GM12873 (cell line): ENCODE results near the gene AKAP6.

ENCODE experiments used
- TF ChIP-seq, protein P1 (sequence below): IDR thresholded peaks from 2 replicates; pipeline ENCODE4 v1.5.1; 2012; ENCODE audit warnings: low read depth, mild to moderate bottlenecking, moderate library complexity, low read length, control low read depth; ENCODE audit not compliant: insufficient read depth; ENCODE audit errors: missing control alignments

Gene AKAP6

DNA sequence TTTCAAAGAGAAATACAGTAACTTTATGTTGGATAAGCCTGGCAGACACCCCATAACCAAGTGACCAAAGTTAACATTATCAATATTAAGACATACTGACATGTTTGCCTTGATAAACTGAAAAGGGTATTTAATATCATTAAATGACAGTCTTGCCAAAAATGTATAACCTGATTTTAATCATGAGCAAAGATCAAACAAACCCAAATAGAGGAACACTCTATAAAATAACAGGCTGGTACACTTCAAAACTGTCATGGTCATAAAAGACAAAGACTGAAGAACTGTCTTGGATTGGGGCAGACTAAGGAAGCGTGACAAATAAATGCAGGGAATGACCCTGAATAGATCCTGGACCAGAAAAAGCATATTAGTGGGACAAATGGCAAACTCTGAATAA lies 64.0 kb downstream of the AKAP6 start:
- TF ChIP-seq, protein P1, sequence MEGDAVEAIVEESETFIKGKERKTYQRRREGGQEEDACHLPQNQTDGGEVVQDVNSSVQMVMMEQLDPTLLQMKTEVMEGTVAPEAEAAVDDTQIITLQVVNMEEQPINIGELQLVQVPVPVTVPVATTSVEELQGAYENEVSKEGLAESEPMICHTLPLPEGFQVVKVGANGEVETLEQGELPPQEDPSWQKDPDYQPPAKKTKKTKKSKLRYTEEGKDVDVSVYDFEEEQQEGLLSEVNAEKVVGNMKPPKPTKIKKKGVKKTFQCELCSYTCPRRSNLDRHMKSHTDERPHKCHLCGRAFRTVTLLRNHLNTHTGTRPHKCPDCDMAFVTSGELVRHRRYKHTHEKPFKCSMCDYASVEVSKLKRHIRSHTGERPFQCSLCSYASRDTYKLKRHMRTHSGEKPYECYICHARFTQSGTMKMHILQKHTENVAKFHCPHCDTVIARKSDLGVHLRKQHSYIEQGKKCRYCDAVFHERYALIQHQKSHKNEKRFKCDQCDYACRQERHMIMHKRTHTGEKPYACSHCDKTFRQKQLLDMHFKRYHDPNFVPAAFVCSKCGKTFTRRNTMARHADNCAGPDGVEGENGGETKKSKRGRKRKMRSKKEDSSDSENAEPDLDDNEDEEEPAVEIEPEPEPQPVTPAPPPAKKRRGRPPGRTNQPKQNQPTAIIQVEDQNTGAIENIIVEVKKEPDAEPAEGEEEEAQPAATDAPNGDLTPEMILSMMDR: no peak

DNA sequence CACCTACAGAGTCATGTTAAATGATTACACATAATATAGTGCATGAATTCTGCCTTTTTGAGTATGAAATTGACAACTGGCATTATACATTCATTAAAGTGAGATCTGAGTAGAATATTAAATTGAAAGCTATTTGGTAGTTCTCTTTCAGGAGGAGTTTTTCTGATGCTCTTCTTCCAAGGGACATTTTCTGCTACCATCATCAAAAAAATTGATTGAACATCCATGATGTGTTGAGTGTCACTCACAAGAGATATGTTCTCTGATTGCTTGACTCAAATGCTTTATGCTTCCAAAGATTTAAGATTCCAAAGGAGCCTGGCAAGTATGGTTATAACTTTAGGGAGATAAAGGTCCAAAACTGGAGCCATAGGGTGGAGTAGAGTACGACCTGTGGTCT lies 64.9 kb downstream of the AKAP6 start:
- TF ChIP-seq, protein P1: no peak

DNA sequence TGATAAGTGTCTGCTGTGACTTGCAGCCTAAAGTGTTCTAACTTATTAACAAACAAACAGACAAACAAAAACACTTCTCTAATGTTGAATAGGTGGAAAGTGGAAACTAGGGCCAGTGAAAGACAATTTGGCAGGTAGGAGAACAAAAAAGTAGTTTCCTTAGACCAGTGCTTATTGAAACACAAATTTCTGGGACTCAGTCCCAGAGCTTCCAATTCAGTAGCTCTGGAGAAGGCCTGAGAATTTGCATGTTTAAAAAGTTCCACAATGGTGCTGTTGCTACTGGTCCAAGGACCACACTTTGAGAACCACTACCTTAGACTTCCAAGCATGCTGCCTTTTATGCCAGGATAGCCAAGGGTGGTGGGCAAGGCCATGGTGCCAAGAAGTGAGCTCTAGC lies 67.8 kb downstream of the AKAP6 start:
- TF ChIP-seq, protein P1: no peak

DNA sequence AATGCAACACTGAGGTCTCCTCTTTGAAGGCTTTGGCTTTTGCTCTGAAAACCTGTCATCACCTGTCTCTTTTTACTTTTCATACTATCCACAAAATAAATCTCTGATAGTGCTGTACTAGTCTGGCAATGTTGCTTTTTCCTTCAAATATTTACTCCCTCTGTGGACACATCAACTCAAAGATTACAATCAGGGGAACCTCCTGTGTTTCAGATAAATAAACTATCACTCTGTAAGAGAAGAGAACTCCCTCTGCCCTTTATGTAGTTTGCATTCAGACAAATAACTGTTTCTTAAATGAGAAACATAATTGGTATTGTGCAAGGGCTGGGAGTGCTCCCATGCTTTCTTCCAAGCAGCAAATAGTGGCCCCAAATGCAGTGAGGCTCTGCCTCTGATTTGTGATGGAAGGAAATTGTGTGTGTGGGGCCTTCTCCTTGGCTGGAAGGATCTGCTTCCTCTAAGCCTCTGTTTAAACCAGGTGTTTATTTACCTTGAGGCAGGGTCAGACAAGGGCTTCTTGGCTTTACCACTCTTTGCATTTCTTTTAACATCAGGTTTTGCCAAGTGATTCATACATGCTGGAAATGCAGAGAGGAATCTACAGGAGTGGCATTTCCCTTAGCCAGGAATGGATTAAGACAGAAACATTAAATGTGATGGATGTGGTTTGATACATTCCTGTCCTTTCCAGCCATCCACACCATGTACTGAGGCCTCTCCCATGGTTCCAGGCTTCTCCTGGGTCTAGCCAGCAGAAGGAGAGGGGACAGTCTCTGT lies 69.0 kb downstream of the AKAP6 start:
- TF ChIP-seq, protein P1: no peak

DNA sequence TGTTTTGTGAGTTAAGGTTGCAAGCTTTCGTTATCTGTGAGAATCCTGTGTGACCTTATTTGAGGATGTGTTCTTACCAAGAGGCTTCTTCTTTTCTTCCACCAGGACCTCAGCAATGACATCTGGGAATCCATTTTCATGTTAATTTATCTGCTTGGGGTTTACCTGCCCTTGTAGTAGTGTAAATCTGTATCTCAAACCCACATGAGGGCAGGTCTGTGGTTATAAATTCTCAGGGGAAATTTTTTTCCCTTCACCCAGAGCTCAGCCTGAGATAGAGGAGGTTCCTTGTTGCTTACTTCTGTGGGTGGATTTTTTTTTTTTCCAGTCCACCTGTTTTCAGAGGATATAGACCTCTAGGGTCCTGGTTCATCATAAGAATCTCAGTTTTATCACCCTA lies 70.8 kb downstream of the AKAP6 start:
- TF ChIP-seq, protein P1: no peak

DNA sequence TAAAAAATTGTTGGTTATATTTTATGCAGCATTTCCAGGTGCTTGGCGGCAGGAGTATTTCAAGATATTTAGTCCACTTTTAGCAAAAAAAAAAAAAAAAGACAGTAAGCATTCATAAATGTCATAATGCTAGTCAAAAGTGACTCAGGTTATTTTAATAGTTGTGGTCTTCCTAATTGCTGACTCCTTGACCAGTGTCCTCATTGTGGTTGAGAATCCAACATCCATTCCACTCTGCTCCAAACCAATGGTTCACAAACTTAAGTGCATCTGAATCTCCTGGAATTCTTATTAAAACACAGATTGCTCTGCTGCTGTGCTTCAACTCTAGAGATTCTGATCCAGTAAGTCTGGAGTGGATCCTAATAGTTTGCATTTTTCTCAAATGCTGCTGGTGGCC lies 71.4 kb downstream of the AKAP6 start:
- TF ChIP-seq, protein P1: no peak

DNA sequence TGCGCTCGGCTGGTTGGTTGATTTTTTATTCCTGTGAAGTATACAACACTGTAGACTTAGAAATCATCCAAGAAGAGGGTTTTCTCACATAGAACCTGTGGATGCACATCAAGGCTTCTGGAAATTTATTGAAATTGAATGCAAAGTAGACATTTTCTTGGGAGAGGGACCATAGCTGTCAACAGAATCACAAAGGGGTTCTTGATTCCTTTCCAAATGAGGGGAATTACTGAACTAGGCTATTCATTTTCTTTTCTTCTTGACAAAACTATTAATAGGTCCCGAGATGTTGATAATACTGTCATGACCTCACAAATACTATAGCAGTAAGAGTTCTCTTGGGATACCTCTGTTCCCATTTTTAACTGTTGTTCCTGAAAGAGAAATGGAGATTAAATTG lies 73.9 kb downstream of the AKAP6 start:
- TF ChIP-seq, protein P1: no peak
